DMS 273 treated with DMSO at 0.1 percent for 48 hours (cell line): ENCODE data around the gene OR4E1.
"Not testable (repeated sequence)": the region's sequence is repeated elsewhere in the genome, so short reads cannot be mapped to it uniquely, and the experiment has no call there.

Experiments
- DNase-seq: peaks from one replicate; lab custom pipeline; 2025; lab: John Stamatoyannopoulos, UW

The OR4E1 gene

GRCh38 chr14:21653331-21653885 is 20.2 kb downstream of the OR4E1 start, which contains the start of gene OR4E2:
OR4E2 (plus strand) TSS chr14:21653835; CDS start chr14:21665083, 11,248 bp downstream.
- no peak for DNase-seq

GRCh38 chr14:21652209-21652808 is 21.3 kb downstream of the OR4E1 start:
- DNase-seq: no peak

- DNase-seq: no peak
Measured at GRCh38 chr14:21647380-21647779, 26.2 kb downstream of the OR4E1 start.

- DNase-seq: no peak
Measured at GRCh38 chr14:21643407-21643806, 30.2 kb downstream of the OR4E1 start.

GRCh38 chr14:21642683-21643082 is 30.9 kb downstream of the OR4E1 start:
- no peak for DNase-seq

GRCh38 chr14:21634840-21635239 is 38.8 kb downstream of the OR4E1 start, which contains the start of gene OR10G2:
OR10G2 (minus strand) TSS chr14:21634940; CDS start chr14:21634842, 98 bp downstream.
- DNase-seq: no peak

- no peak for DNase-seq
Measured at GRCh38 chr14:21631084-21631483, 42.5 kb downstream of the OR4E1 start.

GRCh38 chr14:21630503-21630902 is 43.1 kb downstream of the OR4E1 start:
- DNase-seq: not testable (repeated sequence)

- no peak for DNase-seq
Measured at GRCh38 chr14:21626491-21627230, 47.0 kb downstream of the OR4E1 start.
